HG03066 (cell line): ENCODE measurements around the gene HTRA2.

ENCODE experiments used
- ATAC-seq: cut with Tn5 transposase; IDR thresholded peaks from one replicate; pipeline ENCODE4 v1.9.1; 2021; ENCODE audit warnings: low read depth; ENCODE audit not compliant: unreplicated experiment

HTRA2 gene

DNA sequence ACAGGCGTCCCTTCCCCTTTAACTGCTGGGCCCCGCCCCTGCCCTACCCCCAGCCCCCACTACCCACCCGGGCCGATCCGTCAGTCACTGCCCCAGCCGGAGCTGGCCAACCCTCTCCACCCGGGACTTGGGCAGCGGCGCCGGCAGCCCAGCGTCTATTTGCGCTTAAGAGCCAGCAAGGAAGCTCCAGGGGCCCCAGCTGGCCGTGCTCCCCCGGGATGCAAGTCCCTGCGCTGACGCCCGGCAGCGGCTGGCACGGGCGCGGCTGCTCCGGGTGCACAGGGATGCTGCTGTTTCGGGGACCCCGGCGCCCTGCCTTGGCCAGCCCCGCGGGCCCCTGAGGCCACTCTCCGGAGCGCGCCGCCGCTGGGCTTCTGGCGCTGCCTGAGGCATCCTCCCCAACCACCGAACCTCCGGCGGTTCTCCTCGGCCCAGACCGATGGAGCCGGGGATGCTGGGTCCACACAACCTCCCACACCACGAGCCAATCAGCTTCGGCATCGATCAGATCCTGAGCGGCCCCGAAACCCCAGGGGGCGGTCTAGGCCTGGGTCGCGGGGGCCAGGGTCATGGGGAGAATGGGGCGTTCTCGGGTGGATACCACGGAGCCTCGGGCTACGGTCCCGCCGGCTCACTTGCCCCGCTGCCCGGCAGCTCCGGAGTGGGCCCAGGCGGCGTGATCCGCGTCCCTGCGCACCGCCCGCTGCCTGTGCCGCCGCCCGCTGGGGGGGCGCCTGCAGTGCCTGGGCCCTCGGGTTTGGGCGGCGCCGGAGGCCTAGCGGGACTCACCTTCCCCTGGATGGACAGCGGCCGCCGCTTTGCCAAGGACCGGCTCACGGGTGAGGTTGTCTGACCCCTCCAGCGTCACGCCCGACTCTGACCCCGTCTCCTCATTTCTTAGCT, 15.1 kb upstream of the HTRA2 start, which contains the start of gene TLX2:
Gene TLX2, plus strand, starts transcription at position 83 of the 903 bp plus-strand sequence. Its CDS starts 357 bp downstream, at position 440.
- no peak for ATAC-seq

DNA sequence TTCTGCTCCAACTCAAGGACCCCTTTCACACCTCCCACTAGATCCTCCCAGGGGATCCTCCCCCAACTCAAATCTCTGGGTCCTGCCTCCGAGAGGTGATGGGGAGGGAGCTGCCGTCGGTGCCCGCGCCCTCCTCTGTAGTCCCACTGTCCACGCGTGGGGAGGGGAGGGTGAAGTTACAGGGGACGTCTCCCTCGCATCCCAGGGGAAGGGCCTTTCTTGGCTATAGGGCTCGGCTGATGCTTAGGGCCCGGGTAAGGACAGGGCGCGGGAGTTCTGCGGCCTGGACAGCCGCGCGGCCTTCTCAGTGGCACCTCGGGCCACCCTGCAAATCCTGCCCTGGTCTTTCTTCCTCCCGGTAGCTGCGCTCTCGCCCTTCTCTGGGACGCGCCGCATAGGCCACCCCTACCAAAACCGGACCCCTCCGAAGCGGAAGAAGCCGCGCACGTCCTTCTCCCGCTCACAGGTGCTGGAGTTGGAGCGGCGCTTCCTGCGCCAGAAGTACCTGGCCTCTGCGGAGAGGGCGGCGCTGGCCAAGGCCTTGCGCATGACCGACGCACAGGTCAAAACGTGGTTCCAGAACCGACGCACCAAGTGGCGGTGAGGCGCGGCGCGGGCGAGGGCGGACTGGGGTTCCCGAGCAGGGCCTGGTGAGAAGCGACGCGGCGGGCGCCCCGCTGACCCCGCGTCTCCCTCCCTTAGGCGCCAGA, 14.3 kb upstream of the HTRA2 start:
- no peak for ATAC-seq

DNA sequence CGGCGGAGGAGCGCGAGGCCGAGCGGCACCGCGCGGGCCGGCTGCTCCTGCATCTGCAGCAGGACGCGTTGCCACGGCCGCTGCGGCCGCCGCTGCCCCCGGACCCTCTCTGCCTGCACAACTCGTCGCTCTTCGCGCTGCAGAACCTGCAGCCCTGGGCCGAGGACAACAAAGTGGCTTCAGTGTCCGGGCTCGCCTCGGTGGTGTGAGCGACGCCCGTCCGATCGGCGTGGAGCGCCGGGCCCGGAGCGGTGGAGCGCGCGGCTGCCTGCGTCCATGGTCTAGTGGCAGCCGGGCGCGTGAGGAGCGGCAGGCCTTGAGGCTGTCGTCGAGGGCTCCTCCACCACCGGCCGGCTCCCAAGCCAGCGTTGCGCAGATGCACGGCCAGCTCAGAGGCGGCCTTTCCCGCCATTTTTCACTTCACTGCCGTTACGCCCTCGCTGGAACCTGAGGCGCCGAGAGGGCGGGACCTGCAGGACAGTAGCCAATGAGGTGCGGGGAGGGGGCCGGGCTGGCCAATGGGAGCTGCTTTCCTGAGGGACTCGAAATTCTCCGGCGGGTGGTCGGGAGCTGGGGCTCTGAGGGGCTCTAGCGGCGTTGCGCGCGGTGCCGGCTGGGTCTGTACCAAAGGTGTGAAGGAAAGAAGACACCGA, 13.6 kb upstream of the HTRA2 start:
- no peak for ATAC-seq

GRCh38 chr2:74516650-74517049, 13.1 kb upstream of the HTRA2 start:
- ATAC-seq = no peak

GRCh38 chr2:74522516-74522915, 7.2 kb upstream of the HTRA2 start:
- ATAC-seq = no peak

- no peak for ATAC-seq
These were observed 5.7 kb upstream of the HTRA2 start for GRCh38 chr2:74524005-74524404.

- ATAC-seq = no peak
These were observed 4.6 kb upstream of the HTRA2 start for GRCh38 chr2:74524955-74525716.

DNA sequence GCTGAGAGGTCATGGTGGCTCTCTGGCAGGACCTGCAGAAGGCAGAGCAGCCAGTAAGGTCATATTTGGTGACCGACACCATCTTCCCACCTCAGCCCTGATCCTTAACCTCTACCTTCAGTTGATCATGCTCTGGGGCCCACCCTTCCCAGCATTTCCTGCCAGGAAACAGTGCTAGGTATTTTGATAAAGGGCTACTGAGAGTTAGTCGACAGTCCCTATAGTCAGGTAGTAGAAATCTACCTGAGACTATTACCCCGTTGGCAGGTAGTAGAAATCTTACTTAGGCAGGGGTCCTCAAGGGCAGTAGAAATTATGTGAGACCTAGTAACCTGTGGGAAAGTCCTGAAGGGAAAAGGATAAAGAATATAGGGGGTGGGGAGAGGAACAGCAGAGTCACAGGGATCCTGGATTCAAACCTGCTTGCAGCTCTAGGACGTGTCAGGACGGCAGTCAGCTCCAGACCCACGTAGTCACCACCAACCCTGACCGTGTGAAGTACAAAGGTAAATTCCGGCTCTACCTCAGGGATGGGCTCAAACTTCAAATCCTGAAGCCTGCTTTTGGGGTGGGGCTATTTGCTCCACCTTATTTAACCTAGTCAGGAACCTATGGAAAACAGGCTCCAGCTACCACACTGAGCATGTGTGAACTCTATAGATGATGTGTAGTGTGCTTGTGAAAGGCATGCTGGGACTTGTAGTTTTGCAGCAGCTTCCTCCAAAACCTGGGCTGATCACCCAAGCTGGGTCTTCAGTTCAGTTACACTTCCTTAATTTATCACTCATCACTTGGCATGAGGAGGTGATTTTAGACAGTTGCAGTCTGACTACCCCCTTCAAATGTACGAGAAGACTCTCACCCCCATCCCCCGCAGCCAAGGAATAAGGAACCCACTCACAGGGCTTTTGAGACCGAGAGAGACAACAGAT, 3.8 kb upstream of the HTRA2 start, which contains the start of gene DQX1:
Gene DQX1, minus strand, starts transcription at position 515 of the 932 bp plus-strand sequence. Its CDS starts 502 bp downstream, at position 13.
- no peak for ATAC-seq

- no peak for ATAC-seq
These were observed 3.0 kb upstream of the HTRA2 start for GRCh38 chr2:74526649-74527230.

GRCh38 chr2:74527741-74528140, 2.0 kb upstream of the HTRA2 start:
- no peak for ATAC-seq

GRCh38 chr2:74528600-74529356, 955 bp upstream of the HTRA2 start:
- ATAC-seq = peak; percentile 3

DNA sequence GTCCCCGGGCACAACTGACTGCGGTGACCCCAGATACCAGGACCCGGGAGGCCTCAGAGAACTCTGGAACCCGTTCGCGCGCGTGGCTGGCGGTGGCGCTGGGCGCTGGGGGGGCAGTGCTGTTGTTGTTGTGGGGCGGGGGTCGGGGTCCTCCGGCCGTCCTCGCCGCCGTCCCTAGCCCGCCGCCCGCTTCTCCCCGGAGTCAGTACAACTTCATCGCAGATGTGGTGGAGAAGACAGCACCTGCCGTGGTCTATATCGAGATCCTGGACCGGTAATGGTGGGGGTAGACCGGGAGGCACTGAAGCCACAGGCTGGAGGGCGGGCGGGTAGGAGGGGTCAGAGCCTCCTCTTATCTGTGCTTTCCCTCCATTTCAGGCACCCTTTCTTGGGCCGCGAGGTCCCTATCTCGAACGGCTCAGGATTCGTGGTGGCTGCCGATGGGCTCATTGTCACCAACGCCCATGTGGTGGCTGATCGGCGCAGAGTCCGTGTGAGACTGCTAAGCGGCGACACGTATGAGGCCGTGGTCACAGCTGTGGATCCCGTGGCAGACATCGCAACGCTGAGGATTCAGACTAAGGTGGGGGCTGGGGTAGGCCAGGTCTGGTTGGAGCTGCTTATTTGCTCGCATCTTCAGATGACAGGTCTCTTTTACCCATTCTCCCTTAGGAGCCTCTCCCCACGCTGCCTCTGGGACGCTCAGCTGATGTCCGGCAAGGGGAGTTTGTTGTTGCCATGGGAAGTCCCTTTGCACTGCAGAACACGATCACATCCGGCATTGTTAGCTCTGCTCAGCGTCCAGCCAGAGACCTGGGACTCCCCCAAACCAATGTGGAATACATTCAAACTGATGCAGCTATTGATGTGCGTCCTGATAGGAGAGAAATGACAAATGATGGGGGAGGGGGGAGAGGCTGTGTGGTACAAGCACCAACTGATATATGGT, 780 bp downstream of the HTRA2 start:
- ATAC-seq = peak; percentile 23

DNA sequence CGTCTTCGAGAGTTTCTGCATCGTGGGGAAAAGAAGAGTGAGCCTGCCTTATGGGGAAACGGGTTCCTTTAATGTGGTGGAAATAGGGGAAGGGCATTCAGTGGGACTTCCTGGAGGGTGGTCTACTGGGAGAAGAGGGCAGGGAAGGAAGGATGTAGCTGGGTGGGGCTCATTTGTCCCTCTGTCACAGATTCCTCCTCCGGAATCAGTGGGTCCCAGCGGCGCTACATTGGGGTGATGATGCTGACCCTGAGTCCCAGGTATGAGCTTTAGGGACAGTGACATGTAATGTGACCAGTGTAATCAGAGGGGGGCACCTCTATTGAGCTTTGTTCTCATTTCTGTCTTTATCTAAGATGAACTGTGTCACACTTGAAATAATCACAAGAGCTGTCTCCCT, 1.9 kb downstream of the HTRA2 start:
- no peak for ATAC-seq

DNA sequence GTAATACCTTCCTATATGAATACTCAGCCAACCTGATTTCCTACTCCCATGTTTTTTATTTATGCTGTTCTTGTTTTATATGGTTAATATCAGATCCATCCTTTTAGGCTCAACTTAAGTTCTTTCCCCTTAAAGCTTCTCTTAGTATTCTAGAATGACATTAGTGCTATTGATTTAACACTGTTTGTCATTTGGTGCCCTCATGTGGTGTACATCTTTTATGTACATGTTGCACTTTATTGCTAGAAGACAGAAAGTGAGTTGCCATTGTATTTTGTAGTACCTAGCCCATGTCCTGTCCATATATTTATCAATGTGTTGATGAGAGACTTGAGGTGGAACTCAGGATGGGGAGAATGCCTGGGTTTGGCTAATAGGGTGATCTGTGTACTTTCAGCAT, 2.5 kb downstream of the HTRA2 start:
- no peak for ATAC-seq

GRCh38 chr2:74533464-74533863, 3.7 kb downstream of the HTRA2 start:
- ATAC-seq = no peak

DNA sequence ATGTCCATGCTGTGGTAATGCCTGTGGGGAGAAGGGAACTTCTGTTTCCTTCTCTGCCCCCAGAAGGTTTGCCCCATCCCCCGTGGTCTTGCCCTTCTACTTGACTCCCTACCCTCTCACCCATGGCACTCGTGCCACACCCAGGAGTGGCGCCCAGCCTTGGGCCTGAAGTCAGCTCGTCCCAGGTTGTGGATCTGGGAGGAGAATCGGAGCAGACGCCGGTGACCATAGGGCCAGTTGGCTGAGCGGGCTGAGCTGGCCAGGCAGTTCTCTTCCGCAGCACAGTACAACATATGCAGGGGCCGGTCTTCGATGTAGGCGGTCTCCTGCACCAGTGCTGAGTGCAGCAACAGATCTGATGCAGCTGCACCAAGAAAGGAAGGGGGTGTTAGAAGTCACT, 4.7 kb downstream of the HTRA2 start:
- ATAC-seq = no peak

- no peak for ATAC-seq
These were observed 5.8 kb downstream of the HTRA2 start for GRCh38 chr2:74535440-74535965.
